Coronary artery (tissue), 2 donors: ENCODE results near the gene CHRNA4.

Experiments used
- DNase-seq: peaks from one replicate; pipeline ENCODE4 v3.0.0-alpha.2; 2017; ENCODE audit warnings: low spot score
- H3K27ac ChIP-seq, 2 donors: fragments of 200-600 bp; sonication (generic); one replicate each; pipeline ENCODE4 v1.5.1; 2016 to 2019
- H3K4me3 ChIP-seq: fragments of 200-600 bp; sonication (generic); 2 replicates; pipeline ENCODE4 v1.5.1; 2016; ENCODE audit warnings: mild to moderate bottlenecking, moderate library complexity
- TF ChIP-seq, protein P1 (sequence below): fragments of 200-600 bp; sonication (generic); IDR thresholded peaks from one replicate; pipeline ENCODE4 v1.5.1; 2019; ENCODE audit warnings: antibody characterized with exemption

Gene CHRNA4

DNA sequence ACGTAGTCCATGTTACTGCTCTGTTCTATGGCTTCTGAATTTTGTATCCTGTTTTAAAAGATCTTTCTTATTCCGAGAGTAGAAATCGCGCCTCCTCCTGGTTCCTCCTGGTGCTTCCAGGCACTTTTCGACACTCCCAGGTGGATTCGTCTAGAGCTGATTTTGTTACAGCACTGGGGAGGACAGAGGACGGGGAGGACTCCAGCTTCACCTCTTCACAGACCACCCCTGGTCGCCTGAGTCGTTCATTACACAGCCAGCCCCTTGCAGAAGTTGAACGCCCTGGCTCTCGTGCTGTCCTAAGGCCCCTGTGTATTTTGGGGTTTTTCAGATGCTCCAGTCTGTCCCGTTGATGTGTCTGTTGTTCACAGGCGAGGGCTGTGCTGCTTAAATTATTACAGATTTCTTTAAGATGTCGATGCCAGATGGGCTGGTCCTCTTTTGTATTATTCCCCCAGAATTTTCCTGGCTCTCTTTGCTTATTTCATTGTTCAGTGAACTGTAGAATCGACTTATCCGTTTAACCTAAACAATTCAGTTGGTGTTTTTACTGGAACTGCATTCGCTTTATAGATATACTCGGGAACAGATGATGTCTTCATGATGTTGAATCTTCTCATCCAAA is 37.7 kb downstream of the CHRNA4 start:
- TF ChIP-seq, protein P1, sequence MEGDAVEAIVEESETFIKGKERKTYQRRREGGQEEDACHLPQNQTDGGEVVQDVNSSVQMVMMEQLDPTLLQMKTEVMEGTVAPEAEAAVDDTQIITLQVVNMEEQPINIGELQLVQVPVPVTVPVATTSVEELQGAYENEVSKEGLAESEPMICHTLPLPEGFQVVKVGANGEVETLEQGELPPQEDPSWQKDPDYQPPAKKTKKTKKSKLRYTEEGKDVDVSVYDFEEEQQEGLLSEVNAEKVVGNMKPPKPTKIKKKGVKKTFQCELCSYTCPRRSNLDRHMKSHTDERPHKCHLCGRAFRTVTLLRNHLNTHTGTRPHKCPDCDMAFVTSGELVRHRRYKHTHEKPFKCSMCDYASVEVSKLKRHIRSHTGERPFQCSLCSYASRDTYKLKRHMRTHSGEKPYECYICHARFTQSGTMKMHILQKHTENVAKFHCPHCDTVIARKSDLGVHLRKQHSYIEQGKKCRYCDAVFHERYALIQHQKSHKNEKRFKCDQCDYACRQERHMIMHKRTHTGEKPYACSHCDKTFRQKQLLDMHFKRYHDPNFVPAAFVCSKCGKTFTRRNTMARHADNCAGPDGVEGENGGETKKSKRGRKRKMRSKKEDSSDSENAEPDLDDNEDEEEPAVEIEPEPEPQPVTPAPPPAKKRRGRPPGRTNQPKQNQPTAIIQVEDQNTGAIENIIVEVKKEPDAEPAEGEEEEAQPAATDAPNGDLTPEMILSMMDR: no peak
- DNase-seq: no peak
- Histone ChIP-seq H3K4me3 (no peak overlapping the region), H3K27ac (no peak overlapping the region)

- no peak for DNase-seq
- TF ChIP-seq, protein P1: no peak
- Histone ChIP-seq H3K27ac (no peak overlapping the region), H3K4me3 (no peak overlapping the region)
Observed at GRCh38 chr20:63322933-63323273, 38.2 kb downstream of the CHRNA4 start.

- Histone ChIP-seq H3K27ac (no peak overlapping the region), H3K4me3 (no peak overlapping the region)
- TF ChIP-seq, protein P1: no peak
- DNase-seq: no peak
Observed at GRCh38 chr20:63322146-63322932, 38.8 kb downstream of the CHRNA4 start.

- no peak for DNase-seq
- Histone ChIP-seq H3K27ac (no peak overlapping the region), H3K4me3 (no peak overlapping the region)
- TF ChIP-seq, protein P1: no peak
Observed at GRCh38 chr20:63321148-63321831, 39.9 kb downstream of the CHRNA4 start.

GRCh38 chr20:63320616-63321147 is 40.5 kb downstream of the CHRNA4 start:
- no peak overlapping the region for H3K4me3 ChIP-seq
- TF ChIP-seq, protein P1: no peak
- H3K27ac ChIP-seq: no peak overlapping the region
- no peak for DNase-seq

GRCh38 chr20:63320041-63320511 is 41.1 kb downstream of the CHRNA4 start:
- no peak for DNase-seq
- H3K27ac ChIP-seq: no peak overlapping the region
- TF ChIP-seq, protein P1: no peak
- no peak overlapping the region for H3K4me3 ChIP-seq
